Measurements from ENCODE around the gene CFAP46. TPM values are rescaled to one million over a fixed set of nuclear protein-coding genes. Genes with fewer than 3 reads are reported as not detected.

The CFAP46 gene
- total RNA-seq, 2 experiments from 2014 or later, result 0.34 TPM; not detected in 1

GRCh38 chr10:132783940-132784865 lies 158.2 kb downstream of the CFAP46 start:
- ChIA-PET POLR2A (no interaction called here), CTCF (no interaction called here)
- DNase-seq, result no peak
- no peak for TF ChIP-seq CTCF (IDR thresholded peaks at IDR 0.05)
- peaks cover 2% of the 10 kb centered on the region for H3K4me1 Mint-ChIP-seq (ENCODE audit: low read depth)
- intact Hi-C loops (cut with micrococcal nuclease), result no loop called here
- H3K9me3 Mint-ChIP-seq, result no peaks in the 10 kb centered on the region
- no peak for ATAC-seq
- H3K4me3 Mint-ChIP-seq, result no peak overlapping the region
- H3K27me3 Mint-ChIP-seq, result peaks cover 18% of the 10 kb centered on the region
- H3K36me3 Mint-ChIP-seq (ENCODE audit: low read depth), result peaks cover 19% of the 10 kb centered on the region
- H3K27ac Mint-ChIP-seq, result no peak overlapping the region

DNA sequence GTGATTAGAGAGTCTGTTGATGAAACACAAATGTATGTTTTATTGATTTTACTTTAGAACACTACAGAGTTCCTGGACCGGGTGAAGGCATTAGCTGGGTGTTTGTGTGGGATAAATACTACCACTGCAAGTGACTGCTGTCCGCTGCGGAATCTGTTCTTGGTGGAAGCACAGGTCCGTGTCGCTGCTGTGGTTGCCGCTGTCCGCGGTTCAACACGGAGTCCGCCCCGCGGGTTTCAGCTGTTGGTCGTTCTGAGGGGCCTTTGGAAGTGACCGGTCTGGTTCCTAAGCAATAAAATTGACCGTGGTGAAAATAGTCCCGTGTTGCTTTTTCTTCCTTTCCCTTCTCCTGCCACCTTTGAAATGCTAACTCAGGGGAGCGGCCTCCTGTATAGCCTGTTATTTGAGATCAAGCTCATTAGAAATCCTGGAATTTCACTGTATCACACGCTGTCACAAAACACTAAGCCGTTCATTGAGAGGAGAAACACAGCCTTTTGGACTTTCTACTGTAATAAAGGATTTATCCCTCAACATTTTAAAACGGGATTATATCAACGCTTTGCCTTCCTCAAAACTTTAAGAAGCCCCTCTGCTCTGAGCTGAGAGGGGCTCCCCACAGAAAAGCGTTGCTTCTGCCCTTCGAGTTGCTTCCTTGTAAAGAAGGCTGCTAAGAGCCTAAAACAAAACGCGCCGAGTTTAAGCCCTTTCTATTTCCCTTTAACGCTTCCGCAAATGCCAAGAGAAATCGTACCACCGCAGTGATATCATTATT lies 159.0 kb downstream of the CFAP46 start:
- no peak for DNase-seq
- H3K27ac Mint-ChIP-seq, result no peak overlapping the region
- no peak for TF ChIP-seq CTCF (IDR thresholded peaks at IDR 0.05)
- intact Hi-C loops (cut with micrococcal nuclease), result no loop called here
- H3K4me1 Mint-ChIP-seq (ENCODE audit: low read depth), result peaks cover 2% of the 10 kb centered on the region
- H3K27me3 Mint-ChIP-seq, result peaks cover 16% of the 10 kb centered on the region
- ChIA-PET CTCF (no interaction called here), POLR2A (no interaction called here)
- H3K36me3 Mint-ChIP-seq (ENCODE audit: low read depth), result peaks cover 19% of the 10 kb centered on the region
- H3K4me3 Mint-ChIP-seq, result no peak overlapping the region
- no peaks in the 10 kb centered on the region for H3K9me3 Mint-ChIP-seq
- ATAC-seq, result no peak

GRCh38 chr10:132781556-132781955 lies 160.8 kb downstream of the CFAP46 start:
- Mint-ChIP-seq H3K36me3 (ENCODE audit: low read depth) (peaks cover 22% of the 10 kb centered on the region), H3K27ac (no peak overlapping the region), H3K4me3 (no peak overlapping the region), H3K4me1 (ENCODE audit: low read depth) (peaks cover 2% of the 10 kb centered on the region), H3K27me3 (peaks cover 16% of the 10 kb centered on the region), H3K9me3 (no peaks in the 10 kb centered on the region)
- DNase-seq (no peak), ATAC-seq (no peak)
- POLR2A ChIA-PET, result interaction anchor here (0.9 kb wide), 1 partner anchor 265 kb away, joined by 4 read pairs; no protein-coding TSS in a partner anchor
- intact Hi-C loops (cut with micrococcal nuclease), result no loop called here
- CTCF ChIA-PET, result no interaction called here
- TF ChIP-seq CTCF (IDR thresholded peaks at IDR 0.05), result no peak

- no peak overlapping the region for H3K4me3 Mint-ChIP-seq
- DNase-seq, result no peak
- ATAC-seq, result no peak
- peaks cover 22% of the 10 kb centered on the region for H3K36me3 Mint-ChIP-seq (ENCODE audit: low read depth)
- H3K9me3 Mint-ChIP-seq, result no peaks in the 10 kb centered on the region
- intact Hi-C loops (cut with micrococcal nuclease), result no loop called here
- no peak overlapping the region for H3K27ac Mint-ChIP-seq
- POLR2A ChIA-PET, result no interaction called here
- no peak for TF ChIP-seq CTCF (IDR thresholded peaks at IDR 0.05)
- CTCF ChIA-PET, result no interaction called here
- no peaks in the 10 kb centered on the region for H3K4me1 Mint-ChIP-seq (ENCODE audit: low read depth)
- H3K27me3 Mint-ChIP-seq, result peaks cover 14% of the 10 kb centered on the region
Measured at GRCh38 chr10:132780356-132780755, 162.0 kb downstream of the CFAP46 start.

Data from activated CD8-positive, alpha-beta T cell treated with anti-CD3 and anti-CD28 coated beads for 36 hours (primary cell).